MM.1S (cell line): ENCODE measurements around the gene NNT.

ENCODE experiments used
- CTCF ChIP-seq: fragments of 300-600 bp; sonication (generic); IDR thresholded peaks from 2 replicates; pipeline ENCODE4 v1.5.1; 2016; ENCODE audit warnings: antibody characterized with exemption, low read length, mixed read lengths
- EZH2 ChIP-seq: fragments of 300-600 bp; sonication (generic); optimal IDR thresholded peaks from 2 replicates; pipeline ENCODE3; 2017; ENCODE audit warnings: low read depth, mild to moderate bottlenecking, antibody characterized with exemption, low read length, mixed read lengths
- EZH2phosphoT487 ChIP-seq: fragments of 300-600 bp; sonication (generic); IDR thresholded peaks from 2 replicates; pipeline ENCODE4 v1.6.1; 2018; ENCODE audit warnings: antibody characterized with exemption, low read length

DNA sequence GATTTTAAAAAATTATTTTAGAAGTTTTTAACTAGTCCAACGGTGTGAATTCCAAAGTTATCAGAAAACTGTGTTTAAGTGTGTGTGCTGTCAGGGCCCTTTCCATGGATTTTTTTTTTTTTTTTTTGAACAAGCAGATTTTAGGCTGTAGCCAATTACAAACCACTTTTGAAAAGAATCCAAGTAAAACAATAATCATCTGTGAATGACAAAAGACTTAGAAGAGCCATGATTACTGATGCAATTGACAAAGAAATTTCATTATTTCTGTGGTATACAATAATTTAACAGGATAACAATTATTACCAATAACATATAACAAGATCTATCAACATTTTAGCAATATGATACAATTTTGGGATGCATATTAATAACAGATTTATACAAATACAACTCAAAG is 29.9 kb upstream of the NNT start:
- TF ChIP-seq CTCF (no peak), EZH2phosphoT487 (no peak), EZH2 (no peak)
